ES-I3 (cell line): ENCODE measurements around the gene DACH1.

Source experiments
- H3K36me3 ChIP-seq: 2 replicates; pipeline ENCODE4 v1.6.1; 2013; ENCODE audit warnings: mild to moderate bottlenecking, low read length, control low read depth, moderate library complexity; ENCODE audit not compliant: insufficient read depth
- H3K4me1 ChIP-seq: 2 replicates; pipeline ENCODE4 v1.6.1; 2013; ENCODE audit warnings: mild to moderate bottlenecking, control low read depth, low read length; ENCODE audit not compliant: insufficient read depth
- H3K9ac ChIP-seq: 2 replicates; pipeline ENCODE4 v1.6.1; 2013; ENCODE audit warnings: low read depth, mild to moderate bottlenecking, low read length, moderate library complexity
- H3K9me3 ChIP-seq: 2 replicates; pipeline ENCODE4 v1.6.1; 2013; ENCODE audit warnings: mild to moderate bottlenecking, low read length, moderate library complexity; ENCODE audit not compliant: control insufficient read depth, insufficient read depth

Gene DACH1

DNA sequence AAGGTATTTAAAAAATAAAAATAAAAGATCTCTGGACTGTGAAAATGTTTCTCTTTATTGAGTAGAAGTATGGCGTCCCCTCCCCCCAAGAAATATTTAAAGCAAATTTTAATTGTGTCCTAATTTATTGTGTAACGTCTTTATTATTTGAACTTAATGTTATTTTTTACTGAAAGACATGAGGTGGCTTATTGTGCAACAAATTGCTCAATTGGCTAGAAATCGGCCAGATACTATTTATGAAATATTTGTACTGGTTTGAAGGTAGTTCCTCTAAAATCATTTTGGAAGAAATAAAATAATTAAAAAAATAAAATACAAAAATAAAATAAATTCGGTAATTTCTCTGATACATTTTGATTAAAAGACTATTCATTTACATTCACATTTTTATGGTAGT lies 162.3 kb downstream of the DACH1 start:
- Histone ChIP-seq H3K36me3 (no peaks in the 10 kb centered on the region), H3K9me3 (no peaks in the 10 kb centered on the region), H3K4me1 (no peaks in the 10 kb centered on the region), H3K9ac (no peak overlapping the region)

GRCh38 chr13:71703138-71703537 lies 163.9 kb downstream of the DACH1 start:
- H3K9ac ChIP-seq = no peak overlapping the region
- no peaks in the 10 kb centered on the region for H3K4me1 ChIP-seq
- no peaks in the 10 kb centered on the region for H3K36me3 ChIP-seq
- no peaks in the 10 kb centered on the region for H3K9me3 ChIP-seq

DNA sequence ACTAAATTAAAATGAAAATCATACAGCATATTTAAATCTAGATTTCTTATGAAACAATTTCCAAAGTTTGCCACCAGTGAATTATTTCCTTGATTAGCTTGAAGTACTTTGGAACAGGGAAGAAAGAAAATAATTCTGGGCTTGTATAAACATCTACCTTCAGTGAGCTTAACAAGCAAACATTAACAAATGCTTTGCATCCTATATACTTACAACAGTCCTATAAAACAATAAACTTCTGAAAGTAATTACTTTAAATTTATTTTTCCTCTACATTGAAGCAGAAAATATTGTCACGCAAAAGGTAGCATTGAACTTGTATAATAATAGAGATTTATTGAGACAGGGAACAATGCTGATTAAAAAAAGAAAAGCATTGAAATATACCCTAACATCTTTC lies 164.8 kb downstream of the DACH1 start:
- Histone ChIP-seq H3K9me3 (no peaks in the 10 kb centered on the region), H3K36me3 (no peaks in the 10 kb centered on the region), H3K9ac (no peak overlapping the region), H3K4me1 (no peaks in the 10 kb centered on the region)

GRCh38 chr13:71701741-71702140 lies 165.3 kb downstream of the DACH1 start:
- H3K4me1 ChIP-seq = no peaks in the 10 kb centered on the region
- no peaks in the 10 kb centered on the region for H3K9me3 ChIP-seq
- H3K36me3 ChIP-seq = no peaks in the 10 kb centered on the region
- no peak overlapping the region for H3K9ac ChIP-seq

DNA sequence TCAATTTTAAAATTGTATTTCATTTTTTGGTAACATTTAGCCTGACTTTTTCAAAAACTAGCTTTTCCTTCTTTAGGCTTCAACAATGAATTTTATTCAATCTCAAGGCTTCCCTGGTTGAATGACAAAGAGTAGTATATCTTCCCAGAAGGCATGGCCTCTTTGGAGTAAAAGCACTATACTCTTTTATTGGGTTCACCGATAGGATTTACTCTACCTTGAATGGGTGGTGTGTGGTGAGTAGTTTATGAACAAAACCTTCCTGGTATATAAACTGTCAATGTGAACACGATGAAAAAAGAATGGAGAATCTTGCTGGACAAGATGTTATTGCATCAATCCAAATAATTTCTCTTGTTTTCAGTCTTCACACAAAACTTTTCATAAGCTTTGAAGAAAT lies 167.7 kb downstream of the DACH1 start:
- Histone ChIP-seq H3K4me1 (no peaks in the 10 kb centered on the region), H3K9ac (no peak overlapping the region), H3K36me3 (no peaks in the 10 kb centered on the region), H3K9me3 (no peaks in the 10 kb centered on the region)

GRCh38 chr13:71695662-71696061 lies 171.3 kb downstream of the DACH1 start:
- H3K9ac ChIP-seq = no peak overlapping the region
- no peaks in the 10 kb centered on the region for H3K4me1 ChIP-seq
- no peaks in the 10 kb centered on the region for H3K36me3 ChIP-seq
- H3K9me3 ChIP-seq = no peaks in the 10 kb centered on the region

DNA sequence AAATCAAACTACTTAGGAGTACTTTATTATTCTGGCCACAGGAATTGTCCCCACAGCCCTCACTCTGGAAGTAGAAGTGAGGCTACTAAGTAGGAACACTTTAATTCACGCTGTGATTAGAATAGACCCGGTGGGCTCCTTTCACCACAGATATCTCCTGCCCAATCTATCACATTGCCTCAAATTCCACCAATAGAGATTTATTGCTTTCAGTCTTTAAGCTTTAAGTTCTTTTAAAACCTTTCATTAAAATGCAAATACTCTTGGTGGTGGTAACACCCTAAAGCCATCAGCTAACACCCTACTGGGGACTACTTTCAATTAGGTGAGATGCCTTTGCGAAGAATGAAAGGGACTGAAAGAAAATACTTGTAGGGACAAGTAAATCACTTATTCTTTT lies 181.9 kb downstream of the DACH1 start:
- Histone ChIP-seq H3K9me3 (no peaks in the 10 kb centered on the region), H3K4me1 (peaks cover 10% of the 10 kb centered on the region; the same call in 1 of the 2 replicates), H3K9ac (no peak overlapping the region)

GRCh38 chr13:71681901-71682613 lies 184.9 kb downstream of the DACH1 start:
- no peaks in the 10 kb centered on the region for H3K36me3 ChIP-seq
- no peaks in the 10 kb centered on the region for H3K9me3 ChIP-seq
- no peak overlapping the region for H3K9ac ChIP-seq
- H3K4me1 ChIP-seq = peaks cover 10% of the 10 kb centered on the region; the same call in 1 of the 2 replicates

More for the DNA sequence above, 181.9 kb downstream of the DACH1 start:
- H3K36me3 ChIP-seq = no peaks in the 10 kb centered on the region

GRCh38 chr13:71677124-71677523 lies 189.9 kb downstream of the DACH1 start:
- Histone ChIP-seq H3K9ac (no peak overlapping the region), H3K9me3 (no peaks in the 10 kb centered on the region), H3K36me3 (no peaks in the 10 kb centered on the region), H3K4me1 (no peaks in the 10 kb centered on the region)

DNA sequence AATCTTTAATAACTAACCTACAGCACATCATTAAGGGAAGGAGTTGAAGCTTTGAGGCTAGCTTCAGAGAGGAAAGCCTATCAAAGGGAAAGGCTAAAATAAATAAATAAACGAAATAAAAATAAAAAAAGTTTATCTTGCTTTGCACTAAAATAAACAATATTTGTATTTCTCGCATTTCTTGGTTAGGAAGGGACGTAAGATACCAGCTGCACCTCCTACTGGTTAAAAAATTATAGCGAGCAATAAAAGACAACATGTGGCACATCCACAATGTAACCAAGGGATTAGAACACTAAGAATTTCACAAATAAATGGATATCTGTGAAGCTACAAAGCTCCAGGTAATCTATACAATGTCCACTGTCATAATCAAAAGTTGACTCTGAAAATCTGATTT lies 194.5 kb downstream of the DACH1 start:
- no peaks in the 10 kb centered on the region for H3K9me3 ChIP-seq
- no peak overlapping the region for H3K9ac ChIP-seq
- no peaks in the 10 kb centered on the region for H3K4me1 ChIP-seq
- no peaks in the 10 kb centered on the region for H3K36me3 ChIP-seq

DNA sequence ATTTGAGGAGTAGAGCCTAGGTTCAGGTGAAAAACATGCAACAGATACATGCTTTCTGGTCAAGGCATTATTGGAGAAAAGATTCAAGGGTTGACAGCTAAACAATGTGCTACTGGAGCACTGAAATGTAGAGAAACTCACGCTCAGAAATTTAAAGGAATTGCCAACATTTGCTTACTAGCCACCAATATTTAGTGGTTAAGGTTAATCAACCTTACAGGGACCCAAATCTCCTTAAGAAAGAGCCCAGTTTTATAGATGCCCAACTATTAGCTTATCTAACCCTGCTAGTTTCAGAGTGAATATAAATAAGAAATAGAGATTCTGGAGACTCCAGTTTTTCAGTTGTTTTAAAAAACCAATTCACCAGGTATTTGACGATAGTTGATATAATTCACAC lies 203.6 kb downstream of the DACH1 start:
- Histone ChIP-seq H3K9ac (no peak overlapping the region), H3K36me3 (no peaks in the 10 kb centered on the region), H3K9me3 (no peaks in the 10 kb centered on the region), H3K4me1 (peaks cover 12% of the 10 kb centered on the region; the same call in 1 of the 2 replicates)

DNA sequence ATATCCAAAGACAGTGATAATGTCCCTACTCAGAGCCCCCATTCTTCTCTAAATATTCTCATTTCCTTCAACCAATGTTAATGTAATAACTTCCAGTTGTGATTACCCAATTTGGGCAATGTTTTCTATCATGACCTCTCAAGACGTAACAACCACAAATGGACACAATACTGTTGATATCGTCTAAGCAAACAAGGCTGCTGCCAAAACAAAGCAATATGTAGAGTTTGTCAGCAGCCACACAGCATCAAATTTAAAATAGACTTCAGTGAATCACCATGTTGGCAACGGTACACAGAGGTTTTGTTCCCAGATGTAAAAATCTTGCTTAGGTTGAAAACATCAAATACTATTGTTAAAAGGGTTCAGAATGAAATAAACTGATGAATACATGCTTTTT lies 205.1 kb downstream of the DACH1 start:
- H3K9me3 ChIP-seq = no peaks in the 10 kb centered on the region
- H3K4me1 ChIP-seq = peaks cover 12% of the 10 kb centered on the region; the same call in 1 of the 2 replicates
- H3K9ac ChIP-seq = no peak overlapping the region
- H3K36me3 ChIP-seq = no peaks in the 10 kb centered on the region

DNA sequence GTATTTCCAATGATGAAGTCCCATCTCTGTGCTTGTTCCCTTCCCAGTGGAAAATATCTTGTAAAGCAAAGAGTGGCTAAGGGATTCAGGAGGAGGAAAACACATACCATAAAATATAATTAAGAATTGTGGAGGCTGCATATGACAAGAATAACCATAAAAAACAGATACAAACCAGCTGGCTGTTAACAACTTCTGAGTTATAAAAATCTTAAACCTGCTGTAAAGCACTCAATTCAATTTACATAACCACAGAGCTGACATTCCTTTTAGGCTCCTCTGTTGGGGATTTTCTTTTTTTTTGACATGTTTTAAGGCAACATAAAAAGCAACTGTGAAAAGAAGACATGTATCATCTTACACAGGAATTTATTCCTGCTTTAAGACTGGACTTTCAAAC lies 207.6 kb downstream of the DACH1 start:
- Histone ChIP-seq H3K36me3 (no peaks in the 10 kb centered on the region), H3K9me3 (no peaks in the 10 kb centered on the region), H3K4me1 (peaks cover 12% of the 10 kb centered on the region; the same call in 1 of the 2 replicates), H3K9ac (no peak overlapping the region)

GRCh38 chr13:71645467-71645866 lies 221.5 kb downstream of the DACH1 start:
- H3K36me3 ChIP-seq = no peaks in the 10 kb centered on the region
- no peak overlapping the region for H3K9ac ChIP-seq
- H3K9me3 ChIP-seq = no peaks in the 10 kb centered on the region
- H3K4me1 ChIP-seq = no peaks in the 10 kb centered on the region

- H3K36me3 ChIP-seq = no peaks in the 10 kb centered on the region
- H3K9me3 ChIP-seq = no peaks in the 10 kb centered on the region
- H3K9ac ChIP-seq = no peak overlapping the region
- no peaks in the 10 kb centered on the region for H3K4me1 ChIP-seq
These were observed 222.4 kb downstream of the DACH1 start for GRCh38 chr13:71644579-71644978.
